ENCODE measurements around the gene PPP1R3C.

Gene PPP1R3C
- total RNA-seq, result 0 to 0.24 (median 0) reads per million in 4 donors

DNA sequence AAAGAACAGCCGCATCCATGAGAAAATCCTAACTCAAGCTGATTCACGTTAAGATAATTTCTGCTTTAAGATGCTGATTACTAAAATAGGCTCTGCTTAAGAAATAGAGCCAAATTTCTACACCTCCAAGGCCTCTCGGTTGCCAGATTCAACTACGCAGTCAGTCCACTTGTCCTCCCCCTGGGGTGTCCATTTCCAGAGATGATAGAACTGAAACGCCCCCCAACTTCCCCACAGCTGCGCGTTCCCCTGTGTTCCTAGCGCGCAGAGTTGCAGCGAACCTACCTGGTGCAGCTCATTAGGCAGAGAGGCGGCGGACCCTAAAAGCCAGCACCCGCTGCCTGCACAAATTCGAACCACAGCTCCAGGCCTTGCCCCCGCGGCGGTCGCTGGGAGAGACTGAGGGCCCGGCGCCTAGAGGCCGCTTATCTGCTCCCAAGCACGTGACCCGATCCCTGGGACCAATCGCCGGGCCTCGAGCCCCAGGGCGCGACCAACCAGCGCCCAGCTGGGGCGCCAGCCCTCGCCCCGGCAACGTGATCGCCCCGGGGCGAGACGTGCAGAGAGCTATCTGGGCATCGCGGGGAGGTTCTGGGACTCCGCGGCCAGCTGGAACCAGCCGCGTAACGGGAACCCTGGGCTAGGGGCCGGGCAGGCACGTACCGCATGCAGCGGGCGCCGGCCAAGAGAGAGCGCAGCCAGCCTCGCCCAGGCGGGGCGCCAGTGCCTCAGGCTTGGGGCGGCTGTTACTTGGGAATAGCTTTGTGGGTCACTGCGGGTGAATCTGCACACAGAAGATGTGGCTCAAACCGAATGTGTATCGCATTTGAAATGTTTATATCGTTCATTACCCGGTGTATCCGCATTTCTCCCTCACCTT is at the start of gene PPP1R3C:
PPP1R3C (minus strand) TSS at position 401 of the 880 bp plus-strand sequence; CDS start at position 299, 102 bp downstream.
- peak in 3 of 5 donors; percentile 10 to 45 (median 10) for DNase-seq

GRCh38 chr10:91681361-91682276 is 48.7 kb upstream of the PPP1R3C start:
- DNase-seq, result no peak

DNA sequence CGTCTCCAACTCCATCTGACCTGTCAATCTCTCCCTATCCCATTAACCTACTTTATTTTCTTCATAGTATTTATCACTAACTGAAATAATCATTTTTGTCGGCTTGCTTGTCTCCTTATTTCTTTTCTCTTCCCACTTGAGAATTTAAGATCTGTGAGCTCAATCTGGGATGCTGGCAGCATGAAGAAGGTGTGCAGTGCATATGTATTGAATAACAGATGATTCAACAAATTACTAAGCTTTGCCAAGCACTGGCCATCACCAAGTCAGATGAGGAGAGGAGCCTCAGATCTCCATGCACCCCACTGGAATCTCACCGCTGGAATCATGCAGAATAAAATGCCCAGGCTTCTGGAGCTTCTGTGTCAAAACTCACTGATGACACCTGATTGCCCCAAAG is 47.6 kb upstream of the PPP1R3C start:
- DNase-seq, result no peak

DNA sequence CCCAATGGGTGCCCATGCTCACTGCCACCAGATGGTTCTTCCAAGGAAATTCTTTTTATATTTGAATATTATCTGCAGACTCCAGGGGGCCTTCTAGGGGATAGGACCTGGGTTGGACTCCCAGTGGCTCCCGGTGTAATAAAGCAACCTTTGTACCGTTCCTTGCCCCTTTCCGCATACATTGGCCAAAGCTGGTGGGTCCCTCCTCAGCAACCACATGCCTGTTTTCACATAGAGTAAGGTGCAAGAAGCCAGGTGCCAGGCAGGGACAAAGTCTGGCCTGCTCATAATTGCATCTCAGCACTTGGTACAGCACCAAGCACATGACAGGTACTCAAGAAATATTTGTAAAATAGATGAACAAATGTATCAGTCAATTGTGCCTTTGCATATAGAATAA is 46.4 kb upstream of the PPP1R3C start:
- no peak for DNase-seq

DNA sequence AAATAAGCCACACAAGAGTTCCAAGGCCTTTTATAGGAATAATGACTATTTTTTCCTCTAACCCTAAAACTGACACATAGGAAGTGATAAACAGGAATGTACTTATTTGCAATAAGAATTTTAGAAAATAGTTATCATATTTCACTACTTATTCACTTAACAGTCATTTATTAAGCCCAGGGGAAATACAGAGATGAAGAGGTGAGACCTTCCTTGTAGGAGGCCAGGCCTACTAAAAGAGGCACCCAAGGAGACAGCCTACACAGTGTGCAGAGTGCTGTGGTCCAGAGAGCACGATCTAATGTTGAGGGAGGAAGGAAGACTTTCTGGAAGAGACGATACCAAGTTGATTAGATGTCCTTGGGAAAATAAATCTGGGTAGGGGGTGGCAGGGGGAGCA is 45.0 kb upstream of the PPP1R3C start:
- no peak for DNase-seq

DNA sequence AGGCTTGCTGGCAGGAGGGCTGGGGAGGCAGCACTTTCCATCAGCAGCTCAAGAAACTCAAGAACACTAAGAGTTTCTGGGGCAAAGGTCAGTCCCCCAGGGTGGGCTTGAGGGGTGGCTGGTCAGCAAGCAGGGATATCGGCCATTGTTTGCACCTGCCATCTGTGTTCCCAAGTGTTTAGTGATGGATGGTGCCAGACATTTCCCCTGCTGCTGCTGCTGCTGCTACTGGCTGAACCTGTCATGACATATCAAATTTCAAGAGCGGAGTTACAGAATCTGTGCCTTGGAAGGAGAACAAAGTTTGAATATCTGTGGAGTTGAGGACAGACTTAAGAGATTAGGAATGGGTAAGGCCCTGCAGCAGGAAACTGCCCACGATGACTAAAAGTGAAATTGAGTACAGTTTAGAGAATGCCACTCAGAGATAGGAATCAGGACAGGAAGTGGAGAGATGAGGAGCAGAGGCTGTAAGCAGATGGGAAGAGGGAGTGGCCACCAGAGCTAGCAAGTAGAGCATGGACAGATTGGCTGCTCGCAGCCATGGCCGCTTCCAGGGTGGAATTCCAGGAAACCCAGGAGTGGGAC is 39.2 kb upstream of the PPP1R3C start:
- DNase-seq, result peak in 1 of 5 donors; percentile 28

- no peak for DNase-seq
These were observed 36.0 kb upstream of the PPP1R3C start for GRCh38 chr10:91668913-91669312.

GRCh38 chr10:91665842-91666241 is 33.0 kb upstream of the PPP1R3C start:
- no peak for DNase-seq

GRCh38 chr10:91664426-91664825 is 31.6 kb upstream of the PPP1R3C start:
- no peak for DNase-seq

GRCh38 chr10:91662993-91663392 is 30.1 kb upstream of the PPP1R3C start:
- no peak for DNase-seq

DNA sequence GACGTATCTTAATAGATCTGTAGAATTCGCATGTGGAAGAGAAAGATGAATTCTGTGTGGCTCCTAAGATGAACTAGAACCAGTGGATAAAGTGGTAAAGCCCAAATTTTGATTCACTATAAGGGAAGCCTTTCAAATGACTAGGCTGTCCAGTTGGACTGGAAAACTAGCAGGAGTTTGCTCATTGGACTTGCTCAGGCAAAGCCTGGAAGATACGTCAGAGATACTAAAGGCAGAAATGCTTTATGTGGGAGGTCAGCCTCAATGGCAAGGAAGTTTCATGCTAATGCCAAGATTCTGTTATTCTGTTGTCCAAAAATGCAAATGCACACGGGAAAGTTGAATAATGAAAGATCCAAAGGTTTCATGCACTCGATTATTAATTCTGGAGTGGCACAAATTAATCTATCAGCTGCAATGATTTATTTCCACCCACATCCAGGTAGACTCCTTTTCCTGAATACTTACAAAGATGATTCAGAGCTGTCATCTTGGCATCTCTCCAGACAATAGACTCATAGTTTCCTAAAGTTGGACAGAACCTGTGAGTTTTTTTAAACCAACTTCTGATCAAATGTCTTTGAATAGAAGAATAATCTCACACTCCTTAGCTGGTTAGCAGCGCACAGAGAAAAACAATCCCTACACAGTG is 20.5 kb upstream of the PPP1R3C start:
- DNase-seq, result no peak

- no peak for DNase-seq
These were observed 19.5 kb upstream of the PPP1R3C start for GRCh38 chr10:91652364-91652763.

- DNase-seq, result no peak
These were observed 10.8 kb upstream of the PPP1R3C start for GRCh38 chr10:91643700-91644099.

DNA sequence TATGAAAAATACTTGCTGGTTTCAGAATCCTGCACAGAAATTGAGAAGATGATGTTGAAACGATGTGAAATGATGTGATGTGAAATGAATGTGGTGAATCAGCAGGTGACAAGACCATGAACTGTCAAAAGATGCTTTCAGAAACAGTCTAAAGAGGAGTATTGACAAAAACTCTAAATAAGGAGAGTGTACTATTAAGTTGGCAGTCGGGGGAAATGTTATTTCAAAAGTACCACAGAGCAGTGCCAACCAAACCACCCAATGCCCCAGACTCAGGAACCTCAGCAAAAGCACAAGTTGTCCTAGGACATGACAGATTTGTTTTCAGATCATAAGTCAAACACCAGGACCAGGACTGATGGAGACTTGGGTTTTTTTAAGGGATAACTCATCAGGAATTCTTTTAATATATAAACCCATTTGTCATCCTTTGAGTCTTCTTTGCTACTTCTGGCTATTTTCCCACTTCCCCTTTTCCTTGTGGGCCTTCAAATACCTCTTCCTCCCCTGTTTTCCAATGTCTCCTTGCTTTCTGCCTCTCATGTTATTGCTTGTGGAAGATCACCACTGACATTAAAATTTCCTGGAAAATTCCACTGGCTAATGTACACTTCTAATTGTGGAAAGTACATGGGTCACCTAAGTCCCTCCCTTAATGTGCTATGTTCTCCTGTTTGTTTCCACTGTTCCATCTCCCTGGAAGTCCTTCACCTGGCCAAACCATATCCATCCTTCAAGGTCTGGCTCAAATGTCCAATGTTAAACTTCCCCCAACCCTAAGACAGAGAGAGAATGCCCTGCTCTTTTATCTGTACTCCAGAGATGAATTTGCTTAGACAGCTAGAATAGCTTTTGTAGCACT is 10.2 kb upstream of the PPP1R3C start:
- DNase-seq, result no peak

GRCh38 chr10:91636892-91637291 is 4.0 kb upstream of the PPP1R3C start:
- no peak for DNase-seq

- DNase-seq, result peak in 4 of 5 donors; percentile 11 to 45 (median 34)
These were observed 2.8 kb upstream of the PPP1R3C start for GRCh38 chr10:91635401-91636400.

DNA sequence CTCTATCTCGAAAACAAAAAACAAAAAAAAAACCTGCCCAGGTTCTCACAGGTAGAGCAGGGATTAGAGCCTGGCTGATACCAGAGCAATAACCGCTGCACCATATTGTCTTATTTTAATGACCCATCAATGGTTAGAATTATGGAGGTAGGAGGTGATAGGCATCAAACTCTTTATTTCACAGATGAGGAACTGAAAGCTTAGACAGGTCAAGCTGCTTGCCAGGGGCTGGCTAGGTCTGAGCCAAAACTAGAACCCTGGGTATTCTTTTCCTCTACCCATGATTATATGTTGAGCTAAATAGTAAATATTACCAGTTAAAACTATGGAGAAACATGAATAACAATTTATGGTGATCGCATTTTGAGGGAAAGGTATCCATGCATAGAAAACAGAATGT is 2.0 kb upstream of the PPP1R3C start:
- no peak for DNase-seq

DNA sequence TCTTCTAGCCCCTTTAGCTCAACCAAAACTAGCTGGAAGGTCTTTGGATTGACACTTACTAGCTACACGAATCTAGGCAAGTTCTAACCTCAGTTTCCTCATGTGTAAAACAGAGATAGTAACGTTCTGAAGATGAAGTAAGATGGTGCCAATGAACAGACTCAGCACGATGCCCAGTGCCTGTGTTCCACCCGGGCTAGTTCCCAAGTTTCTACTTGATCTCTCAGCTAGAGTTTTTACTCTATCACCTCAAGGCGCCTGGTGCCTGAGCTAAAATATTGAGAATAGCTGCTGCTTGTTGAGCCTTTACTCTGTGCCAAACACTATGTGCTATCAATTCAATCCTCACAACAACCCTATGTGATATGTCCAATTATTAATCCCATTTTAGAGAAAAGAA is 1.4 kb upstream of the PPP1R3C start:
- no peak for DNase-seq

- DNase-seq, result no peak
These were observed 2.2 kb downstream of the PPP1R3C start for GRCh38 chr10:91630625-91631024.
